Measurements from ENCODE around the gene ZNF766.
"Not testable (repeated sequence)": the region's sequence is repeated elsewhere in the genome, so short reads cannot be mapped to it uniquely, and the experiment has no call there.

Gene ZNF766

GRCh38 chr19:52297601-52298364, 28.4 kb downstream of the ZNF766 start:
- no peak for TF ChIP-seq ZNF274 (IDR thresholded peaks at IDR 0.05; ENCODE audit: low read depth, low read length)
- peak overlapping the region; percentile 75 for H3K4me3 ChIP-seq (ENCODE audit: low read length)

GRCh38 chr19:52307275-52307674, 37.9 kb downstream of the ZNF766 start:
- no peak for TF ChIP-seq ZNF274 (IDR thresholded peaks at IDR 0.05; ENCODE audit: low read depth, low read length)
- no peak overlapping the region for H3K4me3 ChIP-seq (ENCODE audit: low read length)

GRCh38 chr19:52322429-52322828, 53.0 kb downstream of the ZNF766 start:
- TF ChIP-seq ZNF274 (IDR thresholded peaks at IDR 0.05; ENCODE audit: low read depth, low read length) = peak; percentile 42; the same call in 1 of the 2 replicates
- no peak overlapping the region for H3K4me3 ChIP-seq (ENCODE audit: low read length)

- H3K4me3 ChIP-seq (ENCODE audit: low read length) = no peak overlapping the region
- no peak for TF ChIP-seq ZNF274 (IDR thresholded peaks at IDR 0.05; ENCODE audit: low read depth, low read length)
Observed at GRCh38 chr19:52331757-52332156, 62.4 kb downstream of the ZNF766 start.

- no peak for TF ChIP-seq ZNF274 (IDR thresholded peaks at IDR 0.05; ENCODE audit: low read depth, low read length)
- H3K4me3 ChIP-seq (ENCODE audit: low read length) = peak overlapping the region; percentile 70; the same call in 1 of the 2 replicates
Observed at GRCh38 chr19:52335768-52336116, 66.4 kb downstream of the ZNF766 start.

GRCh38 chr19:52336117-52336790, 66.9 kb downstream of the ZNF766 start, which contains the start of gene ZNF610:
Gene ZNF610, plus strand, starts transcription at chr19:52336243. Its CDS starts 12,930 bp downstream, at chr19:52349173.
- peak within 1 kb of the TSS; percentile 70; the same call in 1 of the 2 replicates for H3K4me3 ChIP-seq (ENCODE audit: low read length)
- TF ChIP-seq ZNF274 (IDR thresholded peaks at IDR 0.05; ENCODE audit: low read depth, low read length) = no peak

- TF ChIP-seq ZNF274 (IDR thresholded peaks at IDR 0.05; ENCODE audit: low read depth, low read length) = no peak
Observed at GRCh38 chr19:52336791-52337381, 67.5 kb downstream of the ZNF766 start.

GRCh38 chr19:52339022-52339421, 69.6 kb downstream of the ZNF766 start:
- not testable (repeated sequence) for H3K4me3 ChIP-seq (ENCODE audit: low read length)

More at GRCh38 chr19:52336791-52337381, 67.5 kb downstream of the ZNF766 start:
- peak overlapping the region; percentile 70; the same call in 1 of the 2 replicates for H3K4me3 ChIP-seq (ENCODE audit: low read length)

GRCh38 chr19:52343548-52343947, 74.2 kb downstream of the ZNF766 start:
- no peak for TF ChIP-seq ZNF274 (IDR thresholded peaks at IDR 0.05; ENCODE audit: low read depth, low read length)
- H3K4me3 ChIP-seq (ENCODE audit: low read length) = no peak overlapping the region

- no peak for TF ChIP-seq ZNF274 (IDR thresholded peaks at IDR 0.05; ENCODE audit: low read depth, low read length)
- no peak overlapping the region for H3K4me3 ChIP-seq (ENCODE audit: low read length)
Observed at GRCh38 chr19:52345162-52345561, 75.8 kb downstream of the ZNF766 start.

All from GM08714 (cell line).